HEK293 (cell line): ENCODE data around the gene CEP20.

Experiments used
- ATF2 ChIP-seq: fragments of 450-650 bp; formaldehyde crosslinking; IDR thresholded peaks from 2 replicates; pipeline ENCODE4 v1.5.1; 2016; ENCODE audit warnings: missing biosample characterization, missing genetic modification characterization, low read depth
- HOXC10 ChIP-seq: sonication (generic); formaldehyde crosslinking; IDR thresholded peaks from 2 replicates; pipeline ENCODE4 v1.8.1; 2023; ENCODE audit warnings: mild to moderate bottlenecking, missing genetic modification reagents
- KLF9 ChIP-seq: fragments of 450-650 bp; formaldehyde crosslinking; IDR thresholded peaks from 2 replicates; pipeline ENCODE4 v1.5.1; 2016; ENCODE audit warnings: missing biosample characterization, missing genetic modification characterization, low read depth
- SALL2 ChIP-seq: fragments of 450-650 bp; formaldehyde crosslinking; IDR thresholded peaks from 2 replicates; pipeline ENCODE4 v1.5.0; 2017; ENCODE audit warnings: missing biosample characterization, mild to moderate bottlenecking, missing genetic modification characterization, borderline replicate concordance
- YY1 ChIP-seq: fragments of 450-650 bp; formaldehyde crosslinking; IDR thresholded peaks from 2 replicates; pipeline ENCODE4 v1.5.1; 2018; ENCODE audit warnings: missing biosample characterization, missing genetic modification characterization
- ZBTB8A ChIP-seq: fragments of 450-650 bp; formaldehyde crosslinking; IDR thresholded peaks from 2 replicates; pipeline ENCODE4 v1.5.1; 2016; ENCODE audit warnings: missing biosample characterization, missing genetic modification characterization
- ZEB2 ChIP-seq: fragments of 450-650 bp; formaldehyde crosslinking; IDR thresholded peaks from 2 replicates; pipeline ENCODE4 v1.5.1; 2016; ENCODE audit warnings: missing biosample characterization, missing genetic modification characterization
- ZNF146 ChIP-seq: fragments of 450-650 bp; formaldehyde crosslinking; IDR thresholded peaks from 2 replicates; pipeline ENCODE4 v1.5.1; 2016; ENCODE audit warnings: missing biosample characterization, missing genetic modification characterization
- ZNF521 ChIP-seq: fragments of 450-650 bp; formaldehyde crosslinking; IDR thresholded peaks from 2 replicates; pipeline ENCODE4 v1.5.1; 2017; ENCODE audit warnings: missing biosample characterization, mild to moderate bottlenecking, missing genetic modification characterization
- ZSCAN30 ChIP-seq: fragments of 450-650 bp; IDR thresholded peaks from 2 replicates; pipeline ENCODE4 v1.5.1; 2018; ENCODE audit warnings: missing biosample characterization, mild to moderate bottlenecking, missing genetic modification characterization, moderate library complexity
- TF ChIP-seq, protein P1 (sequence below): fragments of 450-650 bp; formaldehyde crosslinking; IDR thresholded peaks from 2 replicates; pipeline ENCODE4 v1.5.1; 2016; ENCODE audit warnings: missing biosample characterization, missing genetic modification characterization

GRCh38 chr16:15880434-15881308 is 7.7 kb downstream of the CEP20 start:
- TF ChIP-seq, protein P1, sequence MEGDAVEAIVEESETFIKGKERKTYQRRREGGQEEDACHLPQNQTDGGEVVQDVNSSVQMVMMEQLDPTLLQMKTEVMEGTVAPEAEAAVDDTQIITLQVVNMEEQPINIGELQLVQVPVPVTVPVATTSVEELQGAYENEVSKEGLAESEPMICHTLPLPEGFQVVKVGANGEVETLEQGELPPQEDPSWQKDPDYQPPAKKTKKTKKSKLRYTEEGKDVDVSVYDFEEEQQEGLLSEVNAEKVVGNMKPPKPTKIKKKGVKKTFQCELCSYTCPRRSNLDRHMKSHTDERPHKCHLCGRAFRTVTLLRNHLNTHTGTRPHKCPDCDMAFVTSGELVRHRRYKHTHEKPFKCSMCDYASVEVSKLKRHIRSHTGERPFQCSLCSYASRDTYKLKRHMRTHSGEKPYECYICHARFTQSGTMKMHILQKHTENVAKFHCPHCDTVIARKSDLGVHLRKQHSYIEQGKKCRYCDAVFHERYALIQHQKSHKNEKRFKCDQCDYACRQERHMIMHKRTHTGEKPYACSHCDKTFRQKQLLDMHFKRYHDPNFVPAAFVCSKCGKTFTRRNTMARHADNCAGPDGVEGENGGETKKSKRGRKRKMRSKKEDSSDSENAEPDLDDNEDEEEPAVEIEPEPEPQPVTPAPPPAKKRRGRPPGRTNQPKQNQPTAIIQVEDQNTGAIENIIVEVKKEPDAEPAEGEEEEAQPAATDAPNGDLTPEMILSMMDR, result no peak
- no peak for TF ChIP-seq ZNF146 (tag by site-specific recombination)
- no peak for TF ChIP-seq ATF2 (tag by site-specific recombination)
- no peak for TF ChIP-seq KLF9 (tag by site-specific recombination)
- no peak for TF ChIP-seq ZNF521 (tag by site-specific recombination)
- TF ChIP-seq ZSCAN30 (tag by site-specific recombination), result no peak
- no peak for TF ChIP-seq SALL2 (tag by site-specific recombination)
- TF ChIP-seq ZEB2 (tag by site-specific recombination), result no peak
- no peak for TF ChIP-seq HOXC10 (CRISPR knock-in tag)
- TF ChIP-seq YY1 (tag by site-specific recombination), result no peak
- no peak for TF ChIP-seq ZBTB8A
